ENCODE results near the gene ATRAID.

The ATRAID gene

GRCh38 chr2:27209621-27210401 is 2.0 kb upstream of the ATRAID start:
- Histone ChIP-seq H3K36me3 (peaks cover 52% of the 10 kb centered on the region), H3K27me3 (no peaks in the 10 kb centered on the region), H3K4me3 (ENCODE audit: low read depth, low read length) (no peak overlapping the region), H3K9me3 (no peaks in the 10 kb centered on the region), H3K4me1 (peaks cover 4% of the 10 kb centered on the region; the same call in 1 of the 2 replicates)
- TF ChIP-seq CTCF (IDR thresholded peaks at IDR 0.05; ENCODE audit: low read depth, low read length) = no peak
- DNase-seq = no peak

GRCh38 chr2:27211241-27211942 is 449 bp upstream of the ATRAID start:
- Histone ChIP-seq H3K36me3 (peaks cover 43% of the 10 kb centered on the region), H3K4me1 (peaks cover 4% of the 10 kb centered on the region; the same call in 1 of the 2 replicates), H3K27me3 (no peaks in the 10 kb centered on the region), H3K9me3 (no peaks in the 10 kb centered on the region), H3K4me3 (ENCODE audit: low read depth, low read length) (peak overlapping the region; percentile 77)
- no peak for DNase-seq
- no peak for TF ChIP-seq CTCF (IDR thresholded peaks at IDR 0.05; ENCODE audit: low read depth, low read length)

DNA sequence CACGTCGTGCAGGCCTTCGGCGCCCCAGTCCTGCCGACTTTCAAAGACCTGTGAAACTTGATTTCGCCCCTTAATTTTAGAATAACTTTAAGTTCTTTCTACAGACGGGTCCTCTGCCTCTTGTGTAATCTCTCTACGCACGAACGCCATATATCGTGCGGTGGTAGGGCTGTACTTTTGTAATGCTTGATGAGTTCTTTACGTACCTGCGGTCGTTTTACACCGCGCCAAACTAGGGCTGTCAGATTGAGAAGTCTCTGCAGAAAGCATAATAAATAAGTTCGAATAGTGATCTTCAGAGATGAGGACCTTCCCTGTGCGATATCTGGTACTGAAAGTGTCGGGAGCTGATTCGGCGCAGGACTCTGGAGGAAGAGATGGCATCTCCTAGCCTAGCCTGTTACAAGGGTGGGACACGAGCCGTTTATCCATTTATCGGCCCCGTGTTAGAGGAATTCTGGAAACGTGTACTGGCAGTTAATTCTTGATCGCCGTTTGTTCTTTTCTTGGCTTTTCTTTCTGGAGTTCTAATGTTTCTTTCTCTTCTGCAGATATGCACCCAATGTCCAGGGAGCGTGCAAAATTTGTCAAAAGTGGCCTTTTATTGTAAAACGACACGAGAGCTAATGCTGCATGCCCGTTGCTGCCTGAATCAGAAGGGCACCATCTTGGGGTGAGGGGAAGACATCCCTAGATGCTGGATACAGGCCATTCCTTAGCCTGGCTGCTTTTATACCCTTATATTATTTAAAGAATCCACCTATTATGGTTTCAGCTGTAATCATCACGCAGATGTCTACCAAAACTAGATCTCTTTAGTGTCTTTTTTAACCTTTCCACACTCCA is 1.0 kb downstream of the ATRAID start:
- peaks cover 38% of the 10 kb centered on the region for H3K36me3 ChIP-seq
- no peak for DNase-seq

DNA sequence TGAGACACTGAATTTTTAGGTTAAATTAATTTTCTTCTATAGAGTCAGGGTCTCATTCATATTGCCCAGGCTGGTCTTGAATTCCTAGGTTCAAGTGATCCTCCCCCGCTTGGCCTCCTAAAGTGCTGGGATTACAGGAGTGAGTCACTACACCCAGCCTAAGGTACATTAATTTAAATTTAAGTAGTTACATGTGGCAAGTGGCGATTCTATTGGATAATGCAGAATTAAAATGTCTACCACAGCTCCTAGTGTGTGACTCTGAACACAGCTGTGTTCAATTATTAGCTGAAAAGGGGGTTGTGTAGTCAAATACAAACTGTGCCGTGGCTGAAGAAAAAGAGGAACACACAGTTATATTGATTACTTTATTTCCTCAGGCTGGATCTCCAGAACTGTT is 3.1 kb downstream of the ATRAID start:
- H3K4me3 ChIP-seq (ENCODE audit: low read depth, low read length) = no peak overlapping the region
- TF ChIP-seq CTCF (IDR thresholded peaks at IDR 0.05; ENCODE audit: low read depth, low read length) = no peak
- no peaks in the 10 kb centered on the region for H3K9me3 ChIP-seq
- H3K27me3 ChIP-seq = no peaks in the 10 kb centered on the region
- DNase-seq = no peak
- peaks cover 35% of the 10 kb centered on the region for H3K36me3 ChIP-seq
- peaks cover 10% of the 10 kb centered on the region for H3K4me1 ChIP-seq

More for the DNA sequence above, 1.0 kb downstream of the ATRAID start:
- Histone ChIP-seq H3K4me3 (ENCODE audit: low read depth, low read length) (peak overlapping the region; percentile 77), H3K27me3 (no peaks in the 10 kb centered on the region), H3K9me3 (no peaks in the 10 kb centered on the region), H3K4me1 (peaks cover 5% of the 10 kb centered on the region; the same call in 1 of the 2 replicates)
- TF ChIP-seq CTCF (IDR thresholded peaks at IDR 0.05; ENCODE audit: low read depth, low read length) = no peak

DNA sequence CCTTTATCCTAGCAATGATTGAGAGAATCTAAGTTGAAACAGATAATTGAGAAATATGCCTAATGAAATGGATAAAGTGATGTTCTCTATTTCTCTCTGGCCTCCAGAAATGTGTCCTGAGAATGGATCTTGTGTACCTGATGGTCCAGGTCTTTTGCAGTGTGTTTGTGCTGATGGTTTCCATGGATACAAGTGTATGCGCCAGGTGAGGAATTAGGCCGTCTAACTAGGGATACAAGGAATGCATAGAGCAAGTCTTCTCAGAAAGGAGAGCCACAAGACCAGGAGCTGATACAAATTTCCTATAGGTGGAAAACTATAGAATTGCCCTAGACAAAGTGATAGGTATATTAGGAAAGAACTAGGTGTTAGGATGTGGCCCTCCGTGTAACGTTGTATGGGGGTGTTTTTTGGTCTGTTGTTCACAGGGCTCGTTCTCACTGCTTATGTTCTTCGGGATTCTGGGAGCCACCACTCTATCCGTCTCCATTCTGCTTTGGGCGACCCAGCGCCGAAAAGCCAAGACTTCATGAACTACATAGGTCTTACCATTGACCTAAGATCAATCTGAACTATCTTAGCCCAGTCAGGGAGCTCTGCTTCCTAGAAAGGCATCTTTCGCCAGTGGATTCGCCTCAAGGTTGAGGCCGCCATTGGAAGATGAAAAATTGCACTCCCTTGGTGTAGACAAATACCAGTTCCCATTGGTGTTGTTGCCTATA is 4.7 kb downstream of the ATRAID start:
- Histone ChIP-seq H3K9me3 (no peaks in the 10 kb centered on the region), H3K4me3 (ENCODE audit: low read depth, low read length) (peak overlapping the region; percentile 73), H3K36me3 (peaks cover 49% of the 10 kb centered on the region), H3K4me1 (peaks cover 9% of the 10 kb centered on the region), H3K27me3 (no peaks in the 10 kb centered on the region)
- no peak for DNase-seq
- TF ChIP-seq CTCF (IDR thresholded peaks at IDR 0.05; ENCODE audit: low read depth, low read length) = no peak

Measured in BE2C (cell line).